ENCODE results near the gene BCAR3.

Gene BCAR3

DNA sequence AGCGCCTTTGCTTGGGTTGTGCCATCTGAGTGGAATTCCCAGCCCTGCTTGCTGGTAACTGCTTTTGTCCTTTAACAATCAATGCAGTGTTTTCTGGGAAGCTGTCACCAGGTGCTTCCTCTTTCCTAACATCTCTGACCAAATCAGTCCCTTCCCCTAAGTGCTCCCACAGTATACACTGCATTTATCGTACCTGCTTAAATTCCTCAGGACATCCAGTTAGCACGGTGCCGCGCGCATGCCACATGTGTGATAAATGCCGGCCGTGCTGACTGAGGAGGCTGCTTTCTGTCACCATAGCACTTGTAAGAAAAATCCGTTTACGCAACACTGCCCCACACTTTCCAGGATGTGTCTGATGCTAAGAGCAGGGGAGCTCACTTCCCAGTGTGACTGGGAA lies 115.4 kb downstream of the BCAR3 start:
- TF ChIP-seq CTCF (IDR thresholded peaks at IDR 0.05; ENCODE audit: insufficient read depth, low read length, poor library complexity, severe bottlenecking): no peak
- no peak for TF ChIP-seq EZH2phosphoT487 (conservative IDR thresholded peaks at IDR 0.05; ENCODE audit: low read length)
- Histone ChIP-seq H3K27ac (ENCODE audit: low read depth, low read length) (no peak overlapping the region), H3K27me3 (ENCODE audit: low read length) (no peaks in the 10 kb centered on the region), H3F3A (ENCODE audit: insufficient read depth) (no peaks in the 10 kb centered on the region), H3K9ac (ENCODE audit: low read length) (no peak overlapping the region), H3K4me3 (ENCODE audit: insufficient read depth, low read length, poor library complexity, severe bottlenecking) (no peak overlapping the region), H3K4me2 (ENCODE audit: low read depth, low read length, poor library complexity, severe bottlenecking) (no peak overlapping the region), H3K9me2 (replicated peaks; ENCODE audit: insufficient read depth, low read length) (no peaks in the 10 kb centered on the region), H3K9me3 (ENCODE audit: insufficient read depth, low read length) (no peaks in the 10 kb centered on the region), H3K36me3 (ENCODE audit: low read length) (no peaks in the 10 kb centered on the region), H4K20me1 (ENCODE audit: low read depth, low read length) (no peaks in the 10 kb centered on the region), H3K79me2 (ENCODE audit: insufficient read depth, low read length) (no peaks in the 10 kb centered on the region), H2AFZ (ENCODE audit: low read depth, low read length, severe bottlenecking) (no peak overlapping the region)

DNA sequence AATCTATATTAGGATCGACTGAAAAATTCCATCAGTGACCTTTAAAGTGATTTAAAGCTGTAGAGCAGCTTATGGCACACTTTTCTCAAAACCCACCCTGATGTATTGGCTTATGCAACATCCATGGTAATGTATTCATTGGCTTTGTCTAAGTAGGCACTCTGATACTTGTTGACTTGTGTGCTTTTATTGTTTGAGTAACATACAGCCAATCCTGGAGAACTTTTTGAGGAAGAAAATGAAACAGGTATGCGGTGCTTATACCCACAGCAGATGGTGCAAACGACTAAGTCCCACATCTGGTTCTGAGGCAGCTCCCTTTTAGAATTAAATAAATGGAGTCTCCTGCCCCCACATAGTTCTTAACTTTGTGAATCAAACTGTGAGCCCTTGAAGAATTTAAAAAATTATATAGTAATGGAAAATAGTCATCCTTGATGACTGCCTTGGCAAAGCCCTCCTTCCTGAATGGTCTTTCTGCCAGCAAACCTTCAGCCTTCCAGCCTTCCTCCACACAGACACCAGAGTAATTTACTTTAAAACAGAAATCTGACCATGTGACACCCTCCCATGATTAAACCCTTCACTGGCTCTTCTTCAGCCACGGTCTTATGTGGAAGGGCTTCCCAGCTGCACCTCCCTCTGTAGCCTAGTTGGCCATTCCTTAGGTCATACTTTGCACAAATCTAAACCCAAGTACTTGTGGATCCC lies 116.0 kb downstream of the BCAR3 start:
- Histone ChIP-seq H3K9me3 (ENCODE audit: insufficient read depth, low read length) (no peaks in the 10 kb centered on the region), H3K36me3 (ENCODE audit: low read length) (no peaks in the 10 kb centered on the region), H3K9me2 (replicated peaks; ENCODE audit: insufficient read depth, low read length) (no peaks in the 10 kb centered on the region), H3K27ac (ENCODE audit: low read depth, low read length) (no peak overlapping the region), H3K4me3 (ENCODE audit: insufficient read depth, low read length, poor library complexity, severe bottlenecking) (no peak overlapping the region), H3K4me2 (ENCODE audit: low read depth, low read length, poor library complexity, severe bottlenecking) (no peak overlapping the region), H3F3A (ENCODE audit: insufficient read depth) (no peaks in the 10 kb centered on the region), H3K9ac (ENCODE audit: low read length) (no peak overlapping the region), H3K79me2 (ENCODE audit: insufficient read depth, low read length) (no peaks in the 10 kb centered on the region), H4K20me1 (ENCODE audit: low read depth, low read length) (no peaks in the 10 kb centered on the region), H3K27me3 (ENCODE audit: low read length) (no peaks in the 10 kb centered on the region), H2AFZ (ENCODE audit: low read depth, low read length, severe bottlenecking) (no peak overlapping the region)
- TF ChIP-seq EZH2phosphoT487 (conservative IDR thresholded peaks at IDR 0.05; ENCODE audit: low read length): no peak
- no peak for TF ChIP-seq CTCF (IDR thresholded peaks at IDR 0.05; ENCODE audit: insufficient read depth, low read length, poor library complexity, severe bottlenecking)

DNA sequence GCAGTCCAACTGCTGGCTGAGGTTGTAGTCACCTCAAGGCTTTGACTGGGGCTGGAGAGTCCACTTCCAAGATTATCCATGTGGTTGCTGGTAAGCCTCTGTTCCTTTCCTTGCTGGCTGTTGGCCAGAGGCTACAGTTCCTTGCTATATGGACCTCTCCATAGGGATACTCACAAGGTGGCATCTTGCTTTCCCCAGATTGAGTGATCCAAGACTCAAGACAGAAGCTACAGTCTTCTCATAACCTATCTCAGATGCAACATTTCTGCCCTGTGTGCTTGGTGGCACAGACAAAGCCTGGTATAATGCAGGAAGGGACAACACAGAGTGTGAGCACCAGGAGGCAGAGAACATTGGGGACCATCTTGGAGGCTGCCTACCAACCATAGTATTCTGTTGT lies 121.9 kb downstream of the BCAR3 start:
- no peak for TF ChIP-seq EZH2phosphoT487 (conservative IDR thresholded peaks at IDR 0.05; ENCODE audit: low read length)
- no peaks in the 10 kb centered on the region for H3K36me3 ChIP-seq (ENCODE audit: low read length)
- H3K9ac ChIP-seq (ENCODE audit: low read length): no peak overlapping the region
- no peaks in the 10 kb centered on the region for H3K9me3 ChIP-seq (ENCODE audit: insufficient read depth, low read length)
- H3K9me2 ChIP-seq (replicated peaks; ENCODE audit: insufficient read depth, low read length): no peaks in the 10 kb centered on the region
- no peak overlapping the region for H2AFZ ChIP-seq (ENCODE audit: low read depth, low read length, severe bottlenecking)
- no peaks in the 10 kb centered on the region for H3K27me3 ChIP-seq (ENCODE audit: low read length)
- no peaks in the 10 kb centered on the region for H4K20me1 ChIP-seq (ENCODE audit: low read depth, low read length)
- H3K4me3 ChIP-seq (ENCODE audit: insufficient read depth, low read length, poor library complexity, severe bottlenecking): no peak overlapping the region
- no peak overlapping the region for H3K4me2 ChIP-seq (ENCODE audit: low read depth, low read length, poor library complexity, severe bottlenecking)
- H3F3A ChIP-seq (ENCODE audit: insufficient read depth): no peaks in the 10 kb centered on the region
- H3K27ac ChIP-seq (ENCODE audit: low read depth, low read length): no peak overlapping the region
- H3K79me2 ChIP-seq (ENCODE audit: insufficient read depth, low read length): no peaks in the 10 kb centered on the region

DNA sequence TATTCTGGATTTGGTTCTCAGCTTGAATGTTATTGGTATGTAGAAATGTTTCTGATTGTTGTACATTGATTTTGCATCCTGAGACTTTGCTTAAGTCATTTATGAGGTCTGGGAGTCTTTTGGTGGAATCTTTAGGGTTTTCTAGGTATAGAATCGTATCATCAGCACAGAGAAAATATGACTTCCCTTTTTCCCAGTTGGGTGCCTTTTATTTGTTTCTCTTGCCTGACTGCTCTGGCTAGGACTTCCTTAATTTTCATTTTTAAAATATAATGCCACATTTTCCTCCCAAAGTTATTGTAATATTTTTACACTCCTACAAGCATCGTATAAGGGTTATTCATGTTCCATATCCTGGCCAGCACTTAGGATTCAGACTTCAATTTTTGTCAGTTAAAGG lies 122.6 kb downstream of the BCAR3 start:
- no peak overlapping the region for H3K4me3 ChIP-seq (ENCODE audit: insufficient read depth, low read length, poor library complexity, severe bottlenecking)
- H3K9ac ChIP-seq (ENCODE audit: low read length): no peak overlapping the region
- H3K9me2 ChIP-seq (replicated peaks; ENCODE audit: insufficient read depth, low read length): no peaks in the 10 kb centered on the region
- TF ChIP-seq EZH2phosphoT487 (conservative IDR thresholded peaks at IDR 0.05; ENCODE audit: low read length) (no peak), CTCF (IDR thresholded peaks at IDR 0.05; ENCODE audit: insufficient read depth, low read length, poor library complexity, severe bottlenecking) (no peak)
- no peaks in the 10 kb centered on the region for H3K27me3 ChIP-seq (ENCODE audit: low read length)
- H3K9me3 ChIP-seq (ENCODE audit: insufficient read depth, low read length): no peaks in the 10 kb centered on the region
- H3K27ac ChIP-seq (ENCODE audit: low read depth, low read length): no peak overlapping the region
- no peak overlapping the region for H3K4me2 ChIP-seq (ENCODE audit: low read depth, low read length, poor library complexity, severe bottlenecking)
- no peak overlapping the region for H2AFZ ChIP-seq (ENCODE audit: low read depth, low read length, severe bottlenecking)
- H3K36me3 ChIP-seq (ENCODE audit: low read length): no peaks in the 10 kb centered on the region
- no peaks in the 10 kb centered on the region for H4K20me1 ChIP-seq (ENCODE audit: low read depth, low read length)
- no peaks in the 10 kb centered on the region for H3K79me2 ChIP-seq (ENCODE audit: insufficient read depth, low read length)
- H3F3A ChIP-seq (ENCODE audit: insufficient read depth): no peaks in the 10 kb centered on the region

All from SU-DHL-6 (cell line).